ENCODE results near the gene PNMA8A.

DNA sequence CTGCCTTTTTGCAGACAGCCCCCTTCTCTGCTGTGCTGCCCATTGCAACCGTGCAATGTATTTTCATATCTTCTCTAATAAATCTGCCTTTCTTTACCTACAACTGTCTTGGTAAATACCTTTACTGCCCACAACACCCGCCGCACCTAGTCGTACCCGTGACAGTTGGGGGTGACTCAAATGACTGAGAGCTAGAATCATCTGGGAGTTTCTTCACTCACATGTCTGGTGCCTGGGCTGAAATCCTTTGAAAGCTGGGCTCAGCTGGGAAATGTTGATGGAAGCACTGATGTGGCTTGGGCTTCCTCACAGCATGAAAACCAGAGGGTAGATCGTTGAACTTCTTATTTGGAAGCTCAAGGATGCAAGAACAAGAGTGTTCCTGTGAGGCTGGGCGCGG is 2.8 kb upstream of the PNMA8A start:
- TF ChIP-seq CTCF (IDR thresholded peaks at IDR 0.05) (no peak), POLR2A (IDR thresholded peaks at IDR 0.05) (no peak)

All from adrenal gland (tissue), 5 donors.